ENCODE data around the gene DNLZ. TPM values are rescaled to one million over a fixed set of nuclear protein-coding genes. Genes with fewer than 3 reads are reported as not detected.

The DNLZ gene
- total and polyA plus RNA-seq, 10 of the 15 experiments (the other 5 are each of a cell fraction or from before 2014, with no cell fraction given), result 0.66 to 29.7 (median 14.7) TPM; not detected in 1

GRCh38 chr9:136341042-136341655, 22.4 kb downstream of the DNLZ start (continued):
- TF ChIP-seq, protein P1, sequence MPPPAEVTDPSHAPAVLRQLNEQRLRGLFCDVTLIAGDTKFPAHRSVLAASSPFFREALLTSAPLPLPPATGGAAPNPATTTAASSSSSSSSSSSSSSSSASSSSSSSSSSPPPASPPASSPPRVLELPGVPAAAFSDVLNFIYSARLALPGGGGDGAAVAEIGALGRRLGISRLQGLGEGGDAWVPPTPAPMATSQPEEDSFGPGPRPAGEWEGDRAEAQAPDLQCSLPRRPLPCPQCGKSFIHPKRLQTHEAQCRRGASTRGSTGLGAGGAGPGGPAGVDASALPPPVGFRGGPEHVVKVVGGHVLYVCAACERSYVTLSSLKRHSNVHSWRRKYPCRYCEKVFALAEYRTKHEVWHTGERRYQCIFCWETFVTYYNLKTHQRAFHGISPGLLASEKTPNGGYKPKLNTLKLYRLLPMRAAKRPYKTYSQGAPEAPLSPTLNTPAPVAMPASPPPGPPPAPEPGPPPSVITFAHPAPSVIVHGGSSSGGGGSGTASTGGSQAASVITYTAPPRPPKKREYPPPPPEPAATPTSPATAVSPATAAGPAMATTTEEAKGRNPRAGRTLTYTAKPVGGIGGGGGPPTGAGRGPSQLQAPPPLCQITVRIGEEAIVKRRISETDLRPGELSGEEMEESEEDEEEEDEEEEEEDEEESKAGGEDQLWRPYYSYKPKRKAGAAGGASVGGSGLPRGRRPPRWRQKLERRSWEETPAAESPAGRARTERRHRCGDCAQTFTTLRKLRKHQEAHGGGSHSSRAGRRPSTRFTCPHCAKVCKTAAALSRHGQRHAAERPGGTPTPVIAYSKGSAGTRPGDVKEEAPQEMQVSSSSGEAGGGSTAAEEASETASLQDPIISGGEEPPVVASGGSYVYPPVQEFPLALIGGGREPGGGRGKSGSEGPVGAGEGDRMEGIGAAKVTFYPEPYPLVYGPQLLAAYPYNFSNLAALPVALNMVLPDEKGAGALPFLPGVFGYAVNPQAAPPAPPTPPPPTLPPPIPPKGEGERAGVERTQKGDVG (CRISPR knock-in tag; IDR thresholded peaks at IDR 0.05), result no peak

DNA sequence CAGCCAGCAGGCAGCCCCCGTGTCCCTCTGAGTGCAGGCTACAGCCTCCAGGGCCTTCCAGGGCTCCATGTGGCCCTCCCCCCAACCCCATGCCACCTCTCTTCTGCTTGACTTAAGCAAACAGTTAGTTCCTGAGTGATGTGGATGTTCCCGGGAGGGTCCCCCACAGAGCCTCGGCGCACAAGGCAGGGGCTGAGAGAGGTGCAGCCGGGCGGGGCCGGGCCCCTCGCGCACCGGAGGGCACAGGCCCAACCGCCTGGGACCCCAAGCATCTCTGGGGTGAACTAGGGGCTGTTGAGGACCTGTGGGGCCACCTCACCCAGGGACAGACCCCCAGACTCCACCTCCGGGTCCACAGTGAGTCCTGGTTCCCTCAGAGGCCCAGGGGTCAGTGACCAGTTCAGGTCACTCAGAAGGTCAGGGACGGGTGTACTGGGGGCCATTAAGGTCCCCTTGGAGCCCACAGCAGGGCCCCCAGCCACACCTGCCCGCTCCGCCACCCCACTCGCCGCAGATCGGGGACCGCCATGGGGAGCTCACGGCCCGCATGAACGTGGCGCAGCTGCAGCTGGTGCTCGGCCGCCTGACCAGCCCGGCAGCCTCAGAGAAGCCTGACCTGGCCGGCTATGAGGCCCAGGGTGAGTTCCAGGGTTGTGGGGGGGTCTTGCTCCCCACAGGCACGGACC, 23.0 kb downstream of the DNLZ start:
- Histone ChIP-seq H3K4me1 (ENCODE audit: control insufficient read depth, insufficient read depth, low read length) (no peaks in the 10 kb centered on the region), H3K4me3 (no peak overlapping the region), H4K20me1 (ENCODE audit: control insufficient read depth, insufficient read depth) (no peaks in the 10 kb centered on the region), H3K9me3 (replicated peaks; ENCODE audit: control insufficient read depth, insufficient read depth, low read length) (no peaks in the 10 kb centered on the region), H3K27me3 (replicated peaks in 1 of 2; ENCODE audit: control insufficient read depth in 2 of 2, insufficient read depth in 2 of 2, low read length in 1 of 2) (no peaks in the 10 kb centered on the region), H3K9ac (ENCODE audit: control insufficient read depth, insufficient read depth, low read length) (no peak overlapping the region), H3K27ac (ENCODE audit: control insufficient read depth, insufficient read depth) (no peak overlapping the region), H3K4me2 (ENCODE audit: control insufficient read depth, insufficient read depth) (no peak overlapping the region), H3K36me3 (ENCODE audit: control insufficient read depth in 2 of 2, insufficient read depth in 2 of 2, low read length in 1 of 2) (no peaks in the 10 kb centered on the region), H3K79me2 (ENCODE audit: control insufficient read depth, insufficient read depth, low read length) (no peaks in the 10 kb centered on the region), H2AFZ (ENCODE audit: control insufficient read depth, low read depth, low read length) (no peak overlapping the region)
- POLR2A ChIA-PET, result no interaction called here
- FAIRE-seq (no peak), DNase-seq (ENCODE audit: low read depth, low spot score) (no peak), ATAC-seq (no peak)
- CTCF ChIA-PET, result no interaction called here
- 55% methylated on average over 28 of the region's 28 CpGs for WGBS (ENCODE audit: insufficient coverage, insufficient replicate concordance, low lambda C conversion rate, missing lambda C conversion rate)
- SMC1A ChIA-PET (ENCODE audit: uncharacterized antibody, unreplicated experiment), result interaction anchor here (1.2 kb wide), 1 partner anchor 22 kb away, joined by 4 read pairs; no protein-coding TSS in a partner anchor
- in situ Hi-C loops (cut with MboI) (no loop called here), intact Hi-C loops (cut with micrococcal nuclease; ENCODE audit: unreplicated experiment) (no loop called here)
- RAD21 ChIA-PET (ENCODE audit: unreplicated experiment), result interaction anchor here (0.6 kb wide), 1 partner anchor 63 kb away, joined by 4 read pairs; no protein-coding TSS in a partner anchor
- no TSS peak for BruUV-seq (replicated peaks)
- TF ChIP-seq, protein P2, sequence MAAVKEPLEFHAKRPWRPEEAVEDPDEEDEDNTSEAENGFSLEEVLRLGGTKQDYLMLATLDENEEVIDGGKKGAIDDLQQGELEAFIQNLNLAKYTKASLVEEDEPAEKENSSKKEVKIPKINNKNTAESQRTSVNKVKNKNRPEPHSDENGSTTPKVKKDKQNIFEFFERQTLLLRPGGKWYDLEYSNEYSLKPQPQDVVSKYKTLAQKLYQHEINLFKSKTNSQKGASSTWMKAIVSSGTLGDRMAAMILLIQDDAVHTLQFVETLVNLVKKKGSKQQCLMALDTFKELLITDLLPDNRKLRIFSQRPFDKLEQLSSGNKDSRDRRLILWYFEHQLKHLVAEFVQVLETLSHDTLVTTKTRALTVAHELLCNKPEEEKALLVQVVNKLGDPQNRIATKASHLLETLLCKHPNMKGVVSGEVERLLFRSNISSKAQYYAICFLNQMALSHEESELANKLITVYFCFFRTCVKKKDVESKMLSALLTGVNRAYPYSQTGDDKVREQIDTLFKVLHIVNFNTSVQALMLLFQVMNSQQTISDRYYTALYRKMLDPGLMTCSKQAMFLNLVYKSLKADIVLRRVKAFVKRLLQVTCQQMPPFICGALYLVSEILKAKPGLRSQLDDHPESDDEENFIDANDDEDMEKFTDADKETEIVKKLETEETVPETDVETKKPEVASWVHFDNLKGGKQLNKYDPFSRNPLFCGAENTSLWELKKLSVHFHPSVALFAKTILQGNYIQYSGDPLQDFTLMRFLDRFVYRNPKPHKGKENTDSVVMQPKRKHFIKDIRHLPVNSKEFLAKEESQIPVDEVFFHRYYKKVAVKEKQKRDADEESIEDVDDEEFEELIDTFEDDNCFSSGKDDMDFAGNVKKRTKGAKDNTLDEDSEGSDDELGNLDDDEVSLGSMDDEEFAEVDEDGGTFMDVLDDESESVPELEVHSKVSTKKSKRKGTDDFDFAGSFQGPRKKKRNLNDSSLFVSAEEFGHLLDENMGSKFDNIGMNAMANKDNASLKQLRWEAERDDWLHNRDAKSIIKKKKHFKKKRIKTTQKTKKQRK (IDR thresholded peaks at IDR 0.05; ENCODE audit: low read depth, low read length), result no peak
- no peak for TF ChIP-seq STAT3 (IDR thresholded peaks at IDR 0.05; ENCODE audit: low read depth, low read length)
- TF ChIP-seq, protein P3, sequence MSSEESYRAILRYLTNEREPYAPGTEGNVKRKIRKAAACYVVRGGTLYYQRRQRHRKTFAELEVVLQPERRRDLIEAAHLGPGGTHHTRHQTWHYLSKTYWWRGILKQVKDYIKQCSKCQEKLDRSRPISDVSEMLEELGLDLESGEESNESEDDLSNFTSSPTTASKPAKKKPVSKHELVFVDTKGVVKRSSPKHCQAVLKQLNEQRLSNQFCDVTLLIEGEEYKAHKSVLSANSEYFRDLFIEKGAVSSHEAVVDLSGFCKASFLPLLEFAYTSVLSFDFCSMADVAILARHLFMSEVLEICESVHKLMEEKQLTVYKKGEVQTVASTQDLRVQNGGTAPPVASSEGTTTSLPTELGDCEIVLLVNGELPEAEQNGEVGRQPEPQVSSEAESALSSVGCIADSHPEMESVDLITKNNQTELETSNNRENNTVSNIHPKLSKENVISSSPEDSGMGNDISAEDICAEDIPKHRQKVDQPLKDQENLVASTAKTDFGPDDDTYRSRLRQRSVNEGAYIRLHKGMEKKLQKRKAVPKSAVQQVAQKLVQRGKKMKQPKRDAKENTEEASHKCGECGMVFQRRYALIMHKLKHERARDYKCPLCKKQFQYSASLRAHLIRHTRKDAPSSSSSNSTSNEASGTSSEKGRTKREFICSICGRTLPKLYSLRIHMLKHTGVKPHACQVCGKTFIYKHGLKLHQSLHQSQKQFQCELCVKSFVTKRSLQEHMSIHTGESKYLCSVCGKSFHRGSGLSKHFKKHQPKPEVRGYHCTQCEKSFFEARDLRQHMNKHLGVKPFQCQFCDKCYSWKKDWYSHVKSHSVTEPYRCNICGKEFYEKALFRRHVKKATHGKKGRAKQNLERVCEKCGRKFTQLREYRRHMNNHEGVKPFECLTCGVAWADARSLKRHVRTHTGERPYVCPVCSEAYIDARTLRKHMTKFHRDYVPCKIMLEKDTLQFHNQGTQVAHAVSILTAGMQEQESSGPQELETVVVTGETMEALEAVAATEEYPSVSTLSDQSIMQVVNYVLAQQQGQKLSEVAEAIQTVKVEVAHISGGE (CRISPR knock-in tag; IDR thresholded peaks at IDR 0.05), result no peak
- TF ChIP-seq ZNF207 (IDR thresholded peaks at IDR 0.05; ENCODE audit: borderline replicate concordance), result no peak
- TF ChIP-seq WRNIP1 (IDR thresholded peaks at IDR 0.05; ENCODE audit: borderline replicate concordance, low read depth, low read length), result no peak
- no peak for TF ChIP-seq MTA3 (IDR thresholded peaks at IDR 0.05; ENCODE audit: borderline replicate concordance, low read length)
- no peak for TF ChIP-seq BMI1 (IDR thresholded peaks at IDR 0.05; ENCODE audit: borderline replicate concordance)
- no peak for TF ChIP-seq ELK1 (IDR thresholded peaks at IDR 0.05; ENCODE audit: low read depth, low read length)

Measured in GM12878 (cell line).